ENCODE results near the gene TKT.
"Not testable (repeated sequence)": the region's sequence is repeated elsewhere in the genome, so short reads cannot be mapped to it uniquely, and the experiment has no call there.

TKT gene

GRCh38 chr3:53255775-53256703 lies at the start of gene TKT:
Gene TKT (minus strand): TSS chr3:53256022. CDS start chr3:53255942, 80 bp downstream.
- DNase-seq (ENCODE audit: low spot score): peak; percentile 88

GRCh38 chr3:53303957-53304356 lies 48.1 kb upstream of the TKT start:
- peak; percentile 69 for DNase-seq (ENCODE audit: low spot score)

GRCh38 chr3:53303549-53303948 lies 47.7 kb upstream of the TKT start:
- no peak for DNase-seq (ENCODE audit: low spot score)

GRCh38 chr3:53300826-53301225 lies 45.0 kb upstream of the TKT start:
- no peak for DNase-seq (ENCODE audit: low spot score)

- DNase-seq (ENCODE audit: low spot score): peak; percentile 69
Observed at GRCh38 chr3:53299611-53300023, 43.8 kb upstream of the TKT start.

- DNase-seq (ENCODE audit: low spot score): no peak
Observed at GRCh38 chr3:53295410-53295809, 39.6 kb upstream of the TKT start.

- peak; percentile 47 for DNase-seq (ENCODE audit: low spot score)
Observed at GRCh38 chr3:53293867-53294266, 38.0 kb upstream of the TKT start.

- DNase-seq (ENCODE audit: low spot score): no peak
Observed at GRCh38 chr3:53288214-53288613, 32.4 kb upstream of the TKT start.

- peak; percentile 31 for DNase-seq (ENCODE audit: low spot score)
Observed at GRCh38 chr3:53287131-53287629, 31.4 kb upstream of the TKT start.

- DNase-seq (ENCODE audit: low spot score): peak; percentile 67
Observed at GRCh38 chr3:53286727-53287126, 30.9 kb upstream of the TKT start.

- no peak for DNase-seq (ENCODE audit: low spot score)
Observed at GRCh38 chr3:53282581-53282980, 26.8 kb upstream of the TKT start.

GRCh38 chr3:53278667-53279066 lies 22.8 kb upstream of the TKT start:
- DNase-seq (ENCODE audit: low spot score): no peak

GRCh38 chr3:53274938-53275605 lies 19.2 kb upstream of the TKT start:
- no peak for DNase-seq (ENCODE audit: low spot score)

- no peak for DNase-seq (ENCODE audit: low spot score)
Observed at GRCh38 chr3:53273146-53273670, 17.4 kb upstream of the TKT start.

- DNase-seq (ENCODE audit: low spot score): peak; percentile 96
Observed at GRCh38 chr3:53269888-53270880, 14.4 kb upstream of the TKT start.

- not testable (repeated sequence) for DNase-seq (ENCODE audit: low spot score)
Observed at GRCh38 chr3:53269193-53269592, 13.4 kb upstream of the TKT start.

GRCh38 chr3:53267766-53268165 lies 11.9 kb upstream of the TKT start:
- no peak for DNase-seq (ENCODE audit: low spot score)

- no peak for DNase-seq (ENCODE audit: low spot score)
Observed at GRCh38 chr3:53264718-53265117, 8.9 kb upstream of the TKT start.

- no peak for DNase-seq (ENCODE audit: low spot score)
Observed at GRCh38 chr3:53263907-53264306, 8.1 kb upstream of the TKT start.

- no peak for DNase-seq (ENCODE audit: low spot score)
Observed at GRCh38 chr3:53261712-53262111, 5.9 kb upstream of the TKT start.

- no peak for DNase-seq (ENCODE audit: low spot score)
Observed at GRCh38 chr3:53260286-53260785, 4.5 kb upstream of the TKT start.
